GM12874 (cell line): ENCODE measurements around the gene POGZ.

Source experiments
- CTCF ChIP-seq: IDR thresholded peaks from 2 replicates; pipeline ENCODE4 v1.5.1; 2011; ENCODE audit warnings: low read depth, mild to moderate bottlenecking, control low read depth, low read length, moderate library complexity; ENCODE audit not compliant: insufficient read depth

POGZ gene

DNA sequence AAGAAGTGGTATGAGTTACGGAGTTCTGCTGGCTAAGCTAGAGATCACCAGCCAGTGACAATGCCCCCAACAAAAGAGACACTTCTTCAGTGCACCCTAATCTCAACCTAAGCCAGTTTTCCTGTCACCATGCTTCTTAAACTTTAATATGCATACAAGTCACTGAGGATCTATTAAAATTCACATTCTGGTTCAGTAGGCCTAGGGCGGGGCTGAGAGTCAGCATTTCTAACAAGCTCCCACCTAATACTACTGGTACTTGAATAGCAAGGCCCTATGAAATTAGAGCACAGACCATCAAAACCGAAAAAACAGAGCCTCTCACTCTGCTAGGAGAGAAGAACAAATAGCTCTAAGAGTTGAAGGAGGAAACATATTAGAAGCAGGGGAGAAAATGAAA is 52.0 kb downstream of the POGZ start:
- TF ChIP-seq CTCF, result no peak

DNA sequence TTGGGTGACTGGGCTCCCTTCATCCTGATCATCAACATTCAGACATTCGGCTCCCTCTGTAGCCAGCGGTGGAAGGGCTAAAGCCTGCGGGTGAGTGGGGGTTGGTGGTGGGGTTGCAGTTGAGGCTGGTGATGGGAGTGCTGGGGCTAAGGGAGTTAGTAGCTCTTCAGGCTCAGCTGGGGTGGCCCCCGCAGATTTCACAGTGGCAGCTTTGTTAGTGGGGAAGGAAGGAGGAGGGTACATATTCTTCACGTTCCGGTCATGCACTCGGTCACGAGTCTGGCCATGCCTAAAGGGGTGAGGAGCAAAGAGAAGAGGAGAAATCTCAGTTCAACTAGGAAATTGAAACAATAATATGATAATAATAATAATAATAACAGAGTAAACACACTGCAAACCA is 53.1 kb downstream of the POGZ start:
- no peak for TF ChIP-seq CTCF

DNA sequence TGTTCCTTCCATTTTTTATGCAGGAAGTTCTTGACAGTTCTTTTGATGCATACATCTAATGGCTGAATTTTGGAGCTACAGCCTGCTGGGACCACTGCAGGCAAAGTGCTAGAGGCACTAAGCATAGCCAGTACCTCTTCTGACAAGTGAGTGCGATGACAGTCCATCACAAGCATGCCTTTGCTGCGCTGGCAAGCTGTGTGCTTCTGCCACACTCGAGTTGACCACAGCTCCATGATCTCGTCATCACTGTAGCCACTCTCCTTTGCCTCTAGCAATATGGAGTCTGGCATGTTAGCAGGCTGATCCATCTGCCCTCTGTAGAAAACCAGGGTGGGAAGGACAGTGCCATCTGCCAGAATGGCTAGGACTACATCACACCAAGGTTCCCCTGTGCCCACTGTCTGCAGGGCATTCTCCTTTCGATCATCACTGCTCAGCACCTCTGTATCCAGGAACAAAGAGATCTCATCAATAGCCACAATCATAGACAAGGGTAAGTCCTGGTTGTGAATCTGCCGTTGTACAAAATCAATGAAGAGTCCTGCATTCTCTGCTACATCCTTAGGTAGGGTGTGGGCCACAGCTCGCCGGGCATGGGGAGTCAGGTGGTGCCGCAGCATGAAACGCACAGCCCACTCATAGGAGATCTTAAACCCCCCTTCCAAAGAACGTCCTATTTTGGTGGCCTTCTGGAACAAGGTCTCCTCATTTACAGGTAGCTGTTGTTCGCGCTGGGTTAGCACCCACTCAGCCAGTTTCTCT is 53.9 kb downstream of the POGZ start:
- no peak for TF ChIP-seq CTCF

DNA sequence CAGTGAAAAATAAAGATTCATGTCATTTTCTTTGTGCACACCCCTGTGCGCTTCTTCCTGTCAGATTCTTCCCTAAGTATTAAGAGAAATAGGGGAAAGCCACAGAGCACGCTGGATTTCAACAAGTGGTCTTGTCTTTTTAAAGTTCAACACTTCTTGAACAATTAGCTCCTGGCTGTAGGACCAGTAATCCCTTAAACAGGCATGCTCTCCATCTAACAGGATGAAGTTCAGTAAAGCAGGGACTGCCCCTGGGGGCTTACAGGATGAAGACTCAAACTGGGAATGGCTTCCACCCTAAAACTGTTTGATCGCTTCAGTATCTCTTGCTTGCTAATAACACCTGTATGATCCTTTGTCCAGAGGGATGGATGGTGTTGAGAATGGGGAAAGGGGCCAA is 55.7 kb downstream of the POGZ start:
- no peak for TF ChIP-seq CTCF

DNA sequence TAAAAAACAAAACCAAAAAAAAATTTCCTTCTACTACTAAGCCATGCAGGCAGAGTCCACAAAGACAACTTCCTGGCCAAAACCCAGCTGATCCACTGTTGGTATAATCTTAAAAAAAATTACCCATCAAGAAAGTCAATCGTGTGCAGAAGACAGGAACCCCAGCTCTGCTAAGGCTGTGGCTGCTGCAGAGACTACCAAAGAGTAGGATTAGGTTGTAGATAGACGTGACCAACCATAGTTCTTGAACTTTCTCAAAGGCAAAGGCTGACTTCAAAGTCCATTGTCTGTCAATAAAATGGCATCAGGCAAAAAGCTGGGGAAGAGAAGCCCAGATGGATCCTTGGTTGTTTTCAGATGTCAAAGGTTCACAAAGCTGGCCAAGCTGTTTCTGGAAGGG is 56.5 kb downstream of the POGZ start:
- no peak for TF ChIP-seq CTCF

GRCh38 chr1:151401860-151402259 is 57.4 kb downstream of the POGZ start:
- TF ChIP-seq CTCF, result no peak

GRCh38 chr1:151401125-151401788 is 58.0 kb downstream of the POGZ start:
- TF ChIP-seq CTCF, result no peak
